HG02970 (cell line): Measurements from ENCODE around the gene RNF222.
"Not testable (repeated sequence)": the region's sequence is repeated elsewhere in the genome, so short reads cannot be mapped to it uniquely, and the experiment has no call there.

Experiments used
- ATAC-seq: cut with Tn5 transposase; IDR thresholded peaks from one replicate; pipeline ENCODE4 v1.9.1; 2021; ENCODE audit warnings: mild to moderate bottlenecking, moderate library complexity, moderate number of reproducible peaks; ENCODE audit not compliant: unreplicated experiment, low FRiP score

RNF222 gene

GRCh38 chr17:8350339-8350738 lies 47.3 kb downstream of the RNF222 start:
- ATAC-seq: no peak

GRCh38 chr17:8347001-8347400 lies 50.6 kb downstream of the RNF222 start:
- ATAC-seq: not testable (repeated sequence)

- ATAC-seq: no peak
Measured at GRCh38 chr17:8345951-8346665, 51.5 kb downstream of the RNF222 start.

GRCh38 chr17:8345052-8345690 lies 52.5 kb downstream of the RNF222 start:
- ATAC-seq: no peak

GRCh38 chr17:8341456-8341855 lies 56.2 kb downstream of the RNF222 start:
- no peak for ATAC-seq
